ENCODE results near the gene ZNF609.

The ZNF609 gene

DNA sequence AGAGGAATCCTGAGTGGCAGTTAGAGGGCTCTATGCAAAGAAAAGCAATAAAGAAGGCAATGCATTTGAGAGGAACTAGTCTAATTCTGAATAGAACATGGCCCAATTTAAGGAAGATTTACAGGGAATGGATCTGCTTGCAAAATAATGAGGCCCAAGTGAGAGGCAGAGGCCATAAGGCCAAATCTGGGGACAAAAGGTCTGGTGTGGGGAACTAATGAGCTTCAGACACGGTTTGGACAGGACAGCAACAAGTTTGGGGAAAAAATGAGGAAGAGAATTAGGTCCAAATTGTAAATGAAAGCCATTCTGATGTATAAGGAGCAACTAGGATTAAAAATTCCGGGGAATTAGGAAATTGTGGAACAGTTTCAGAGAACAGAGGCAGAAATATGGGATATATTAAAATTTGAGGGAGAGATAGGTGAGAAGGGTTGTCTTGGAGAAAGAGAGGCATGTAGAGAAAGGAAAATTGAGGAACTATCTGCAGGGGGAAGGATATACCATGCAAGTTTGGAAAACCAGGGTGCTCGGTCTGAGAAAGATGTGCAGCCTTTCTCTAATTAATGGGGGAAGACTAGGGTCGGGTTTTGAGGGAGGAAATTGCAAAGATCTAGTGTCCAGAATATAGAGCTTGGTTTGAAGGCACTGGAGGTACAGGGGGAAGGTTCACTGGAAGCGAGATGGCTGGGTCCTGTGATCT is 241.3 kb downstream of the ZNF609 start:
- no peak for DNase-seq

DNA sequence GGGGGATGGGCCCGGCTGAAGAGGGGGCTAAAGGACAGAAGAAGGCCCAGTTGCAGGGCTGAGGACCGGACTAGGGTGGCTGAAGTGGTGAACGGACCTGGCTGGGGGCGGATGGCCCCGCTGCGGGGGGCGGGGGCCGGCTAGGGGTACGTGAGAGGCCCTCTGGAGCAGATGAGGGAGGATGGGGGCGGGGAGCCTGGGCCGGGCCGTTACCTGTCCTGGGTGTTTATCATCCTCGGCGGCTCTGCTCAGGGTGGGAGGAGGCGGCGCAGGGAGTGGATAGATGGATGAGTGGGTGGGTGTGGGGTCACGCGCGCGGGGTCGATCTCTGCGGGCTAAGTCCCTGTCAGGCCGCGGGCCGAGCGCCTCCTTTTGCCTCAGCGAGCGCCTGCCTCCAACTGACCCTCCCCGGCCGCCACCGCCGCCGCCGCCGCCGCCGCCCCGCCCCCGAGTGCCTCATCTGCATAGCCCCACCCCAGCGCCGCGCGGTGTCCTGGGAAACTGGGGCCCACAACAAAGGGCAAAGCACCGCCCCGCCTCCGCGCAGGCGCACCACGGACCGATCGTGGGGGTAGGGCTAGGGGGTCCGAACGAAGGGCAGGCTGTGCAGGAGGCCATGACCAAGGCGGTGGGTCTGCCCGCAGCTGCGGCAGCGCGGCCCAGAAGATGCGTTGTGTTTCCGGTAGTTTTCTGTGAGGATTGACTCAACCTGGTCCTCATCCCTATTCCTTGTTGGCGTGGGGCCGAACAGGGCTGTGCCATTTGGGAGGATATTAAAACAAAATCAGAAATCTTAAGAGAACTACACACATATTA is 242.6 kb downstream of the ZNF609 start:
- peak; percentile 60 to 91 for DNase-seq

- DNase-seq, result no peak
Observed at GRCh38 chr15:64703632-64703959, 243.2 kb downstream of the ZNF609 start.

GRCh38 chr15:64705006-64705405 is 244.6 kb downstream of the ZNF609 start:
- DNase-seq, result no peak

DNA sequence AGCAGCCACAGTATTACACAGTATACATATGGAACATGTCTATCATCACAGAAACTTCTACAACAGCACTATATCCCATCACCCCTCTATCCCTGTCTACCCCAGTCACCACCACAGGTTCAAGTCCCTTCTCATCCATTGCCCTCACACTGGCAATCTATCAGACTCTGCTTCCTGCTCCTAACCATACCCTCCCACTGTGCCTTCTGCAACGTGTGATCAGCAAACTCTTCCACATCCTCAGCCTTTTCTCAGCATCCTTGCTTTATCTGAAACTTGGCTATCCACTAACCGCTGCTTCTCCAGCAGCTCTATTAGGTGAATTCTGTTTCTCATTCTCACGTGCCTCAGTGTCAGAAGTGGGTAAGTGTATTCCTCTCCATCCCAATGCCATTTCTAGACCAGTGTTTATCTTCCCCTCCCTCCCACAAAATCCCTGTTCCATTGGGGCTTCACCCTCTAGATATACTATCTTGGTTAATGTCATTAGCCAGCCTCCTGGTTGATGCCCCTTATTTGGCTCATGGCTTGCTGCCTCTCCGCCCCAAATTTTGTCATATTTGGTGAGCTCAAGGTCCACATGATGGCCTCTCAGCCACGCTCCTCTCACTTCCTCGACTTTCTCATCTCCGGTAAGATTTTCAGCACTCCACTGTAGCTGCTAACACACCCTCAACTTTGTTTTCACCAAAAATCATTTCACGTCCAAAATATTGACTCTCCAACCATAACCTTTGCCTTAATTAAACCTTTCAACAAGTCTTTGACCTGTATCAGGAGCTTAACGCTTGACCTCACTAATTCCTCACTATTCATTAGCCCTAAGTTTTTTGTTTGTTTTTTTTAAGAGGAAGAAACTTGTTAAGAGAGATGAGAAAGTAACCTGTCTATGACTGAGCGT is 245.9 kb downstream of the ZNF609 start:
- no peak for DNase-seq

- no peak for DNase-seq
Observed at GRCh38 chr15:64710676-64711428, 250.5 kb downstream of the ZNF609 start.

GRCh38 chr15:64712353-64712752 is 252.0 kb downstream of the ZNF609 start:
- no peak for DNase-seq

DNA sequence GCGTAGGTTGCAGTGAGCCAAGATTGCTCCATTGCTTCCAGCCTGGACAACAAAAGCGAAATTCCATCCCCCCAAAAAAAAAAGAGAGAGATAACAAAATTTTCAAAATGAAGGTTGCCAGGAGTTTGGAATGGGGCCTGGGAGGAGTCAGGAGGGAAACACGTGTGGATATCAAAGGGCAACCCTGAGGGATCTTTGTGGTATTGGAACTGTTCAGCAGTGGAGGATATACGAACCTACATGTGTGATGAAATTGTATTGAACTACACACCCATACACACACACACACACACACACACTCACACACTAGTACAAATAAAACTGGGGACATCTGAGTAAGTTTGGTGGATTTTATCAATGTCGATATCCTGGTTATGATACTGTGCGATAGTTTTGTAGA is 253.2 kb downstream of the ZNF609 start:
- no peak for DNase-seq

DNA sequence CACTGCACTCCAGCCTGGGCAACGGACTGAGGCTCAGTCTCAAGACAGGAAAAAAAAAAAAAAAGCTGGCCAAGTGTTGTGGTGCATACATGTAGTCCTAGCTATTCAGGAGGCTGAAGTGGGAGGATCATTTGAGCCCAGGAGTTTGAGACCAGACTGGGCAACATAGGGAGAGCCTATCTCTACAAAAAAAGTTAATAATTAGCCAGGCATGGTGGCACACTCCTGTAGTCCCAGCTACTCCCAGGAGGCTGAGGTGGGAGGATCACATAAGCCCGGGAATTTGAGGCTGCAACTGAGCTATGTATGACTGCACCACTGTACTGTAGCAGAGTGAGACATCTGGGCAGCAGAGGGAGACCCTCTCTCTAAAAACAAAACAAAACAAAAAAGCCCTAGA is 256.1 kb downstream of the ZNF609 start:
- DNase-seq, result no peak

DNA sequence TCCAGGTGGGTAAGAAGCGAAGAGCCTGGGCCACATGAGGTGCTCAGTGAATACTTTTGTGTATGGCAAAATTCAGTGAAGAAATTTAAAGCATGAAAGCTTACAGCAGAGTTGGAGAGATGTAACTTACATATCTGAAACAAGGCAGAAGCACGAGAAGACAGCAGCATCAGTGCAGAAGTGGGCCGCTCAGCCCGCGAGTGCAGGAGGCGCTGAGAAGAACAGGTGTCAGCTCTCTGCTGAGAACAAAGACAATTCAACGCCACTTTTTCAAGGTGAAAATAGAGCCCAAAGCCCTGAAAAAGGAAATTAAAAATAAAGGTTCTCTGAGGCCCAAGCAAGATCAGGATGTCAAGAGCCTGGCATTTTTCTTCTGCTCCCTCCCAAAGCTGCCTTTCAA is 256.8 kb downstream of the ZNF609 start:
- no peak for DNase-seq

- DNase-seq, result no peak
Observed at GRCh38 chr15:64717735-64718495, 257.5 kb downstream of the ZNF609 start.

DNA sequence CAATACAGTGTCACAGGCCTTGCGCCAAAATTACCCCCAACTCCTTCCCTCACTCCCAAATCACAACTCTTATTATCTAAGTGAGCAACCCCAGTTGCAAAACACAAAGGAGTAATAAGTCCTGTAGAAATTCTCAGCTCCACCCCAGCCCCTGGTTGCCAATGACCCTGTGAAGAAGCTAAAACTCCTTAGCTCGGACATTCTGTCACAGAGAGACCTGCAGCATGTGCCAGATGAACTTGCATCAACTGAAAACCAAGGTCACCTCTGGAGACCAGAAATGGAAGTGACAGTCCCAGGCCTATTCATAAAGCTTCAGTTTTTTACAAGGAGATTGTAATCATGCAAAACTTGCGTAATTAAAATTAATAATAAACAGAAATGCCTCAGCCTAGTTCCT is 259.8 kb downstream of the ZNF609 start:
- DNase-seq, result no peak

GRCh38 chr15:64730151-64730550 is 269.8 kb downstream of the ZNF609 start:
- no peak for DNase-seq

GRCh38 chr15:64731012-64731804 is 270.8 kb downstream of the ZNF609 start:
- peak in 1 of 2 experiments; percentile 18 for DNase-seq

DNA sequence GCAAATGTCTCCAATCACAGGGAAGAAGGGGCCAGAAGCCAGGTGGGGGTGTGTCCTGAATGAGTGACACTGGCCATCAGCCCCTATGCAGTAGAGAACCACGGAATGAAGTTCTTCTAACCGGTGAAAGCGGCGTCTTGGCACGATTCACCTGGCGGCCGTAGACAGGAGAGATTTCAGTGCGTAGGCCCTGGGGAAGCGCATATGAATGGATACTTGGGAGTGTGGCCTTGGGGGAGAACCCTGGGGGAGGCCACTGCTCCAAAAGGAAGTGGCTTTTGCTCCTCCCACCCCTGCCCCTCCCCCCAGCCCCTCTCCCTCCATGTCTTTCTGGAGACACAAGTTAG is 271.4 kb downstream of the ZNF609 start:
- DNase-seq, result no peak

- DNase-seq, result no peak
Observed at GRCh38 chr15:64732156-64732860, 271.9 kb downstream of the ZNF609 start.
